Activated T-helper 2 cell treated with anti-CD3 and anti-CD28 coated beads, Interferon-gamma antibody, Interleukin-2, Interleukin-4, amounts not matched to agents 10 μg/mL and 5 μg/mL and 100 μg/mL, durations not matched to agents 14 hours and 24 hours and 36 hours (primary cell): ENCODE data around the gene SAP25. TPM values are rescaled to one million over a fixed set of nuclear protein-coding genes. Genes with fewer than 3 reads are reported as not detected.

Experiments
- DNase-seq: peaks from one replicate; pipeline ENCODE4 v3.0.0; 2021; ENCODE audit warnings: low spot score
- H3K27ac Mint-ChIP-seq: one replicate; pipeline ENCODE4 v1.8.0; 2021; ENCODE audit warnings: mixed read lengths
- H3K27me3 Mint-ChIP-seq: one replicate; pipeline ENCODE4 v1.8.0; 2021; ENCODE audit warnings: low read depth, mixed read lengths
- H3K36me3 Mint-ChIP-seq: one replicate; pipeline ENCODE4 v1.8.0; 2021; ENCODE audit warnings: low read depth, mixed read lengths
- H3K4me1 Mint-ChIP-seq: one replicate; pipeline ENCODE4 v1.8.0; 2021; ENCODE audit warnings: low read depth, mixed read lengths
- H3K4me3 Mint-ChIP-seq: one replicate; pipeline ENCODE4 v1.8.0; 2021; ENCODE audit warnings: low read depth, mild to moderate bottlenecking, moderate library complexity, mixed read lengths
- H3K9me3 Mint-ChIP-seq: one replicate; pipeline ENCODE4 v1.8.0; 2021; ENCODE audit warnings: mixed read lengths
- intact Hi-C: fragments of 100-400 bp; cut with micrococcal nuclease; formaldehyde crosslinking; loops from one replicate; pipeline ENCODE4 v1.15.1; 2023
- total RNA-seq: library from RNA; stranded (reverse); gene quantifications from 2 replicates; pipeline ENCODE4 v1.2.3, GENCODE V29; 2022

The SAP25 gene
- total RNA-seq, 1 donor from 2014 or later = 11.3 TPM

GRCh38 chr7:100588438-100588837 lies 14.7 kb upstream of the SAP25 start:
- H3K36me3 Mint-ChIP-seq = peaks cover 3% of the 10 kb centered on the region
- H3K27me3 Mint-ChIP-seq = peaks cover 3% of the 10 kb centered on the region
- H3K9me3 Mint-ChIP-seq = no peaks in the 10 kb centered on the region
- H3K27ac Mint-ChIP-seq = no peak overlapping the region
- intact Hi-C loops = loop anchor here (10.0 kb wide), 1 partner anchor 286 kb away; the partner anchor contains the start of gene SRRT
- peak overlapping the region; percentile 65 for H3K4me3 Mint-ChIP-seq
- DNase-seq = no peak
- peaks cover 15% of the 10 kb centered on the region for H3K4me1 Mint-ChIP-seq

- peak within 1 kb of the TSS; percentile 80 for H3K27ac Mint-ChIP-seq
- peak; percentile 100 for DNase-seq
- H3K36me3 Mint-ChIP-seq = peaks cover 3% of the 10 kb centered on the region
- peaks cover 24% of the 10 kb centered on the region for H3K4me1 Mint-ChIP-seq
- intact Hi-C loops = loop anchor here (1.0 to 10.0 kb wide), 7 partner anchors 18 to 288 kb away; partner anchors contain the start of genes MOSPD3, SRRT and TSC22D4
- H3K27me3 Mint-ChIP-seq = peaks cover 3% of the 10 kb centered on the region
- no peaks in the 10 kb centered on the region for H3K9me3 Mint-ChIP-seq
- peak within 1 kb of the TSS; percentile 96 for H3K4me3 Mint-ChIP-seq
Observed at GRCh38 chr7:100586266-100587025, 12.7 kb upstream of the SAP25 start, which contains the start of gene FBXO24. Gene FBXO24, plus strand, starts transcription at chr7:100586328. Its CDS starts 298 bp downstream, at chr7:100586626.

DNA sequence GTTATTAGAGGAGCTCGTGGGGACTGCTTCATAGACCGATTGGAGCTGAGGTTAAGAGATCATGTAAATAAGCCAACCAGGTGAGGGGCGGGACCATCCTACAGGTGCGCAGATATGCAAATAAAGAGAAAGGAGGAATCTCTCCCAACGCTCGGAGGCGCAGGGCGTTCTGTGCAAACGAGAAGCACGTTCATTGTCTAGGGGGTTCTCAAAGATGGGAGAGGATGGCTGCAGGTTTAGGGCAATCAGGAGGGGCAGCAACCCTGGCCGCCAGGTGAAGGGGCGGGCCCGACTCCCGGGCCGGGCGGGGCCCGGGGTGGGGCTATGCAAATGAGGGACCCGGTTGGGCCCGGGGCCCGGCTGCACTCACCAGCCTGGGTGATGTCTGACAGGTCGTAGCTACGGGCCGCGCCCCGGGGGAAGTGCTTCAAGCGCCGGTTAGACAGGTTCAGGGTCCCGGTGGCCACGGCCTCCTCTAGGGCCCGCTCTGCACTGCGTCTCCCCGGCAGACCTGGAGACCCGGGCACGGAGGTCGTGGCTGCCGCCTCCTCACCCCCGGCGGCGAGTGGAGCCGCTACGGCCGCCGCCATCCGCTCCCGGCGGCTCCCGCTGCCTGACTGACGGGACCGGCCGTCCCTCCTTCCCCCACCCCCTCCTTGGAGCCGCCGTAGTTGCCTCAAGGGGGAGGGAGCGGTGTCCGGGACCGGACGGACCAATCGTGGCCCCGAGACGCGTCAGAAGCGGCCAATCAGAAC lies 12.0 kb upstream of the SAP25 start, which contains the start of gene LRCH4:
TSS of gene LRCH4 (minus strand) at position 619 of the 755 bp plus-strand sequence. CDS start at position 590, 29 bp downstream.
- H3K4me1 Mint-ChIP-seq = peaks cover 24% of the 10 kb centered on the region
- intact Hi-C loops = loop anchor here (1.0 to 10.0 kb wide), 7 partner anchors 17 to 289 kb away; partner anchors contain the start of genes MOSPD3, SRRT and TSC22D4
- H3K27me3 Mint-ChIP-seq = peaks cover 3% of the 10 kb centered on the region
- peaks cover 3% of the 10 kb centered on the region for H3K36me3 Mint-ChIP-seq
- DNase-seq = no peak
- H3K27ac Mint-ChIP-seq = peak within 1 kb of the TSS; percentile 80
- H3K4me3 Mint-ChIP-seq = peak within 1 kb of the TSS; percentile 96
- H3K9me3 Mint-ChIP-seq = no peaks in the 10 kb centered on the region

DNA sequence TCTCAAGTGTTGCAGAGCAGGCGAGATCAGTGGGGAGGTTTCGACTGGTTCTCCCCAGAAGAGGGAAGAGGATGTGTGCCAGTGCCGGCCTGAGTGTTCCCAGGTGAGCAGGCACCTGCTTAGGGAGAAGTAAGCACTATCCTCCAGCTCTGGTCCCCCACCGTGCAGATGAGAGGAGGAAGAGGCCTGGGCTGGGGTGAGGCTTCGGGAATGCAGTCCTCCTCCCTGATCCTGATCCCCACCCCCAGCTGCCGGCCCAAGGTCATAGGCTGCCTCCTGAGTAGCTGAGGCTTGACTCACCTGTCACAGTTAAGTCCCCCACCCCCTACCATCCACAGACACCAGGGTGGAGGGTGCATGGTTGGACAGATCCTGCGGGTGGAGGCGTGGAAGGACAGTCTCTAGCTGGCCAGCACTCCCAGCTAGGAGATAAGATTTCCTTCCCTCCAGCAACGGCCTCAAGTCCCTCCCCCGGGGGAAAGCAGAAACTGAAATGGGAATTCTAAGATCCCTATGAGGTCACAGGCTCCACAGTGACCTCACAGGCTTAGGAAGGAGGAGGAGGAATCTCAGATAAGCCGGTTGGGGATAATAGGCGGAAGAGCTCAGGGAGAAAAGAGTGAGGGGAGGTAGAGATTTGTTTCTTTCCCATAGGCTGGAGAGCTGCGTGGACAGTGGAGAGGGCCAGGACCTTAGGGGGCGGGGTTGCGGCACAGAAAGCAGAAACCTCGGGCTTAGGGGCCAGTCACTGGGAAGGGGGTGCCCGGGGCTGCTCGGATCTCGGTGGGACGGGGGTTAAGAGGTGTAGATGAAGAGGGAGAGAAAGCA lies 11.2 kb upstream of the SAP25 start:
- no peak for DNase-seq
- H3K27ac Mint-ChIP-seq = peak overlapping the region; percentile 80
- peaks cover 24% of the 10 kb centered on the region for H3K4me1 Mint-ChIP-seq
- H3K4me3 Mint-ChIP-seq = peak overlapping the region; percentile 96
- peaks cover 3% of the 10 kb centered on the region for H3K36me3 Mint-ChIP-seq
- H3K9me3 Mint-ChIP-seq = no peaks in the 10 kb centered on the region
- H3K27me3 Mint-ChIP-seq = no peaks in the 10 kb centered on the region
- intact Hi-C loops = loop anchor here (10.0 kb wide), 1 partner anchor 290 kb away; the partner anchor contains the start of gene SRRT

- Mint-ChIP-seq H3K4me3 (peak overlapping the region; percentile 96), H3K9me3 (no peaks in the 10 kb centered on the region), H3K27me3 (no peaks in the 10 kb centered on the region), H3K27ac (peak overlapping the region; percentile 96), H3K4me1 (peaks cover 24% of the 10 kb centered on the region), H3K36me3 (peaks cover 3% of the 10 kb centered on the region)
- intact Hi-C loops = loop anchor here (10.0 kb wide), 1 partner anchor 291 kb away; the partner anchor contains the start of gene SRRT
- DNase-seq = no peak
Observed at GRCh38 chr7:100584054-100584682, 10.5 kb upstream of the SAP25 start.

DNA sequence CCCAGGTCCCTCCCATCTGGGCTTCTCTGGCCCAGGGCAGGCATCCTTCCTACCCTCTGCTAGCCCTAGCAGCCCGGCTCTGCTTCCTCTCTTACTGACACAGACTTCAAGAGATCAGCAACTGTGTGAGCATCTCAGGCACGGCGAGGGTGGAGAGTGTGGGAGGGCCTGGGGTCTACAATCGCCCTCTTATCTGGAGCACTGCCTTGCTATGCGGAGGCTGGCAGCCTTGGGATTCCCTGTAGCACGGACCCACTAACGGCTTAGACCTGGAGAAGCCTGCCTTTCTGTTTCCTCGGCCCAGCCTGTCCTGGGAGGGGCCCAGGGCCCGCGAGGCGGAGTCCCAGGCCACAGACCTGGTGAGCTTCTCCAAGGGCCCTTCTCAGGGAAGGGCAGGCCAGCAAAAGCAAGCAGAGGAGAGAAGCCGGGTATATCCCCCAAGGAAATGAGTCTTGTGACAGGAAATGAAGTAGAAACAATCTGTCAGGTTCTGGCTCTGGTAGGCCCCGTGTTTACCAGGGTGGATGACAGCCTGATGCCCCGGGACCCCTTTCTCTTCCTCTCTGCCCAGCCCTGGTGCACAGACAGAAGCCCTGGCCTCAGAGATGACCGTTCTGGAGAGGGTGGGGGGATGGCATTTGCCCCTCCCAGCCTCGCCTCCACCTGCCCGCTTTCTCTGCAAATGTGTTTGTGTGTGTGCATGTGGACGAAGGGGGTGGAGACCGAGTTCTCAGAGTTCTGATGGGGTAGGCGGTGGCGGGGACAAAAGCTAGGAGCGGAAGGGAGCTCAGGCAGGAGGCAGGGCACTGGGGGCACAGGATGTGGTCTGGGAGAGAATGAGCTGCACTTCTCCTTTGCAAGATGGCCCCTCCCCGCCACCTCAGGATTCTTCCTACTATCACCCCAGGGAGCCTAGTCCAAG lies 9.7 kb upstream of the SAP25 start:
- peaks cover 7% of the 10 kb centered on the region for H3K36me3 Mint-ChIP-seq

GRCh38 chr7:100582650-100583049 lies 8.9 kb upstream of the SAP25 start:
- H3K4me3 Mint-ChIP-seq = peak overlapping the region; percentile 33

More for the DNA sequence above, 9.7 kb upstream of the SAP25 start:
- intact Hi-C loops = loop anchor here (1.0 to 10.0 kb wide), 2 partner anchors 38 to 291 kb away; partner anchors contain the start of gene SRRT
- H3K4me3 Mint-ChIP-seq = peak overlapping the region; percentile 96
- H3K27me3 Mint-ChIP-seq = no peaks in the 10 kb centered on the region
- peak overlapping the region; percentile 96 for H3K27ac Mint-ChIP-seq
- DNase-seq = peak; percentile 74
- H3K9me3 Mint-ChIP-seq = no peaks in the 10 kb centered on the region
- H3K4me1 Mint-ChIP-seq = peaks cover 24% of the 10 kb centered on the region

DNA sequence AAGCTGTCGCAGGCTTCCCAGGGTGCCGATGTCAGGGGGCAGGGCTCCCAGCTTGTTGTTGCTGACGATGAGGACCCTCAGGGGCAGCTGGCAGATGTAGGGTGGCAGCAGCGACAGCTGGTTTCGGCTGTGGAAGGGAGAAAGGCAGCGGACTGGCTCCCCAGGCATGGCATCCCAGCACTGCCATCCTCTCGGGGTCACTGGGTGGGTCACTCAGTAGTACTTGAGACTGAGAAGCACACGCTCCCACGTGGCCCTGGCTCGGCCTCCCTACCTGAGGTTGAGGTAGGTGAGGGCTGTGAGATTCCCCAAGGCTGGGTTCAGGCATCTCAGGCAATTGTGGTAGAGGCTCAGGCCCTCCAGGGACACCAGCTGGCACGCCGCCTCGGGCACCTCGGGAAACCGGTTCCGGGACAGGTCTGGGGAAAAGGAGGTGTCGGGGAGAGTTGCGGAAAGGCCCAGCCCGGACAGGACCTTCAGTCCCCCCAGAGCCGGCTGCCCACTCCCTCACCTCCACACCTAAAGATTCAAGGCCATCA lies 8.4 kb upstream of the SAP25 start:
- Mint-ChIP-seq H3K4me3 (peak overlapping the region; percentile 33), H3K9me3 (no peaks in the 10 kb centered on the region), H3K4me1 (peaks cover 23% of the 10 kb centered on the region), H3K36me3 (peaks cover 14% of the 10 kb centered on the region), H3K27ac (peak overlapping the region; percentile 60), H3K27me3 (no peaks in the 10 kb centered on the region)
- no peak for DNase-seq
- intact Hi-C loops = loop anchor here (10.0 kb wide), 1 partner anchor 293 kb away; the partner anchor contains the start of gene SRRT

More at GRCh38 chr7:100582650-100583049, 8.9 kb upstream of the SAP25 start:
- Mint-ChIP-seq H3K27ac (peak overlapping the region; percentile 60), H3K4me1 (peaks cover 23% of the 10 kb centered on the region), H3K9me3 (no peaks in the 10 kb centered on the region), H3K27me3 (no peaks in the 10 kb centered on the region), H3K36me3 (peaks cover 13% of the 10 kb centered on the region)
- no peak for DNase-seq
- intact Hi-C loops = loop anchor here (1.0 to 10.0 kb wide), 2 partner anchors 37 to 292 kb away; partner anchors contain the start of gene SRRT

DNA sequence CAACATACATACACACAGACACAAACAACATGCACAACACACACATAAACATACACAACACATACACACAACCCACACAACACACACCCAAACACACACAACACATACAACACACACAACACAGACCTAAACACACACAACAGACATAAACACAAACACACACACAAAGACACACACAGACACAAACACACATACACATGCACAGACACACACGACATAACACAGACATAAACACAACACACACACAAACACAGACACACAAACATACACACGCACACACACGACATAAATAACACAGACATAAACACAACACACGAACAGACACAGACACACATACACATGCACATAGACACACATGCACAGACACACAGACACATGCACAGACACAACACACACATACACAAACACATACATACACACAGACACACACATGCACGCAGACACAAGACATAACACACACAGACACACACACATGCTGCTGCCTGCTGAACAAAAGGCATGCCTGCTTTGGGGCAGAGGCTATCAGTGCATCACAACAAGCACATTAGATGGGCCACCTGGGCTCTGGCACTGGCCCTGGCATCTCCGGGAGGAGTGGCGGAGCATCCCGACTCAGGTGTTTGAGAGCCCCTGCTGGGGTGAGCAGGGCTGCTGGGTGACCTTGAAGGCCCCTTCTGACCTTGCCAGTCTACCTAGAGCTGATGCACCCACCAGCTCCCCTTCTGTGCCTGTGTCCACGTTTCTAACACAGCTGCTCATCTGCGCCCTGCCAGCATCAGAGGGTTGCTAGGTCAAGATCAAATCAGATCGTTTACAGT lies 7.0 kb upstream of the SAP25 start:
- Mint-ChIP-seq H3K27me3 (no peaks in the 10 kb centered on the region), H3K36me3 (peaks cover 24% of the 10 kb centered on the region), H3K27ac (no peak overlapping the region), H3K9me3 (no peaks in the 10 kb centered on the region), H3K4me1 (peaks cover 23% of the 10 kb centered on the region), H3K4me3 (no peak overlapping the region)
- no peak for DNase-seq
- intact Hi-C loops = loop anchor here (10.0 kb wide), 1 partner anchor 294 kb away; the partner anchor contains the start of gene SRRT
